HG02678 (cell line): ENCODE data around the gene LRRC4C.

ENCODE experiments used
- ATAC-seq: cut with Tn5 transposase; IDR thresholded peaks from one replicate; pipeline ENCODE4 v1.9.1; 2021; ENCODE audit warnings: mild to moderate bottlenecking, moderate library complexity; ENCODE audit not compliant: unreplicated experiment

LRRC4C gene

GRCh38 chr11:40393511-40393910, 1065.9 kb downstream of the LRRC4C start:
- no peak for ATAC-seq

DNA sequence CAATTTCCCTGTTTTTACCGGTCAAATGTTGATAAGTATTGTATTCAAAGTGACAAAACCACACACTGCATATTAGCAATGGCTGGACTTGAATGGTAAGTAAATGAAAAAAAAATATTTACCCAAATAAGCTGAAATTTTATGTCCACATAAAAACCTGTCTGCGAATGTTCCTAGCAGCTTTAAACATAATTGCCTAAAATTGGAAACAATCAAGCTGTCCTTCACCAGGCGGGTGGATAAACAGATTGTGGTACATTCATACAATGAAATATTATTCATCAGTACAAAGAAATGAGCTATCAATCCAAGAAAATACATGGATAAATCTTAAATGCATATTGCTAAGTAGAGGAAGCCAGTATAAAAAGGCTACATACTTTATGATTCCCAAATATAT, 1067.8 kb downstream of the LRRC4C start:
- ATAC-seq, result no peak

GRCh38 chr11:40388097-40388818, 1071.2 kb downstream of the LRRC4C start:
- ATAC-seq, result no peak

DNA sequence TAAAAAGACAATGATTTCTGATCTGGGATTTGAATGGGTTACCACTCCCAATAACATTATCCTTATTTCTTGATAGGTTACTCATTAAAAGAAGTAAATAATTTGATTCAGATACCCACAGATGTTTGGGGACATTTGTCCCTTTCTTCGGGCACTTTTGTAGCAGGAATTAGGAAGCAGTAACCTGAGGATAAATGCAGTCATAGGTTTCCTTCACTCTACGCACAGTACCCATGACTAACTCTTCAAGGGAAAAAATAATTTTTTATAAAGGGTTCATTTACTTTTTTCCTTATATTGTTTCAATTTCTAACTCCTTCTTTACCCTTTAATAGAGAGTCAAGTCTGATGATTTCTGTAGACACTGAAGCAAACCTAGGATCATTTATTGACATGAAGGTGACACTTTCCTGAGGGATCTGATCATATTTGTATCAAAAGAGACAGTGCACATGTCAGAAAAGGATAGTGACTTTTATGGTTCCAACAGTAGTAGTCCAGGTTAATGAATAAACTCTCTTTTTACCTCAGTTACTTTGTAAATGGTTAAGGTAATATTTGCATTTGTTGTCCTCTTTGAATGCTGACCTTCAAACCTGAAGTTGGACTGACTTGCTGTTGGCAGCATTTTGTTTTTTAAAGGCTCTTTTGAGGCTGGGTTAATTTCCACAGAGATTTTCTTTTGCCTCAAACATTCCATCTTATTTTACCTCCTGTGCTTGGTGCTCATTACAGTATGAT, 1072.0 kb downstream of the LRRC4C start:
- no peak for ATAC-seq

- no peak for ATAC-seq
These were observed 1074.5 kb downstream of the LRRC4C start for GRCh38 chr11:40384991-40385390.

- no peak for ATAC-seq
These were observed 1078.0 kb downstream of the LRRC4C start for GRCh38 chr11:40381481-40381880.

- ATAC-seq, result no peak
These were observed 1078.6 kb downstream of the LRRC4C start for GRCh38 chr11:40380835-40381234.

DNA sequence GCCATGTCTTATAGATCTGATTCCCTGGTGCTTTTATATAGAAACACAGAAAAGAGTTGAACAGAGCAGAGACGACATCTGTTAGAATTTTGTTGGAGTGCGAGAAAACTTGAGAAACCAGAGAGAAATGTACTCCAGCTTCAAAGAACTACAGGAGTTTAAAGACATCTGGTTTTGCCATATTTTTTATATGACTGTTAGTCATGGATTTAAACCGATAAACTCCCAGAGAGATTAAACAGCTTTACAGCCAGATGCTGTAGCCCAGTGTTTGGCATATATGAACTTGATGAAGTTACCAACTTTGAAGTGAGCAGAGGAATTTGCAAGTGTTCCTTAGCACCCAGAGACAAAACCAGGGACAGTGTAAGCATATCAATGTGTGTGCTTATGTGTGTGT, 1083.1 kb downstream of the LRRC4C start:
- no peak for ATAC-seq

GRCh38 chr11:40370821-40371616, 1088.4 kb downstream of the LRRC4C start:
- no peak for ATAC-seq

- ATAC-seq, result no peak
These were observed 1099.2 kb downstream of the LRRC4C start for GRCh38 chr11:40360206-40360798.

- ATAC-seq, result no peak
These were observed 1105.3 kb downstream of the LRRC4C start for GRCh38 chr11:40354121-40354520.

DNA sequence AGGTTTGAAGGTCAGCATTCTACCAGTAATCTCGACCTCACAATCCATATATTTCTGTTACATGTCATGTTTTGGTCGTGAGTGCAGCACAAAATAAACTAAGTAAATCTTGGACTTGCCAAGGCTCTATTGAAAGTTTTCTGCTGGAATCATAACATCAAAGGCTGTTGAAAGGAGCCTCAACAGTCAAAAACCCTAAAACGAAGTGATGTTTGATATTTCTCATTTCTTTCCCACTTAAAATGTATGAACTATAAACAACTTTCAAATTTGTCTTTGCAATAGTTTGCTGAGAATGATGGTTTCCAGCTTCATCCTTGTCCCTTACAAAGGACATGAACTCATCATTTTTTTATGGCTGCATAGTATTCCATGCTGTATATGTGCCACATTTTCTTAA, 1118.5 kb downstream of the LRRC4C start:
- ATAC-seq, result no peak

DNA sequence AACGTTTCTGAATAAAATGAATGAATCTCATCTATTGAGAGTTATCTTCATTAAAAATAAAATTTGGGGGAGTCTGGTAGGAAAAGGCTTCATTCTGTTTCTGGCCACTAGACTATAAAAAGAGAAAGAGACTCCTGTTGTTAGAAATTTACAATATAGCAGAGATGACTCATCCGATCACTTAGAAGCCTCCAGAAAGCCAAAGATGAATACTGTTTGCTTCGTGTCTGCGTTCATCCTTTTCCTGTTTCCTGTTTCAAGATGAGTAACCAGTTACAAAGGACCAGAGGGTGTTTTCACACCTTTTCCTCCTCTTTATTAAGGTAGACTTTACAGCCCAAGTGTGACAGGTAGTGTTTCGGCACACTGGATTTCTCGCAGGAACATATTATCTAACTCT, 1120.7 kb downstream of the LRRC4C start:
- ATAC-seq, result no peak

DNA sequence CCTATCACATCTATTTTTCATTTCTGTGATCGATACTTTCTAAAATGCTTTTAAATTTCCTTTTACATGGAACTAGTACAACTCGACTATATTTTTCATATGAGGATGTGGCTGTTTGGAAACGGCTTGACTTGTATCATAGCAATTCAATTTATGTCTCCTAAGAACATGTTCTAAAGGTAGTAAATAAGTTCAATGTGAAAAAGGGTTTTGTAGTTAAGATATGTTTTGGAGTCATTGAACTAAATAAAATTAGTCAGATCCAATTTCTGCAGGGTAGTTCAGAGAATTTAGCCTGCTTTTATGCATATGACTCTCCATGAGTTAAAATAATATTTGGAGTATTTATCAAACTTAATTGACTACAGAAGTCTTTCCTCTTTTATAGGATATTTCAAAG, 1121.4 kb downstream of the LRRC4C start:
- ATAC-seq, result no peak

DNA sequence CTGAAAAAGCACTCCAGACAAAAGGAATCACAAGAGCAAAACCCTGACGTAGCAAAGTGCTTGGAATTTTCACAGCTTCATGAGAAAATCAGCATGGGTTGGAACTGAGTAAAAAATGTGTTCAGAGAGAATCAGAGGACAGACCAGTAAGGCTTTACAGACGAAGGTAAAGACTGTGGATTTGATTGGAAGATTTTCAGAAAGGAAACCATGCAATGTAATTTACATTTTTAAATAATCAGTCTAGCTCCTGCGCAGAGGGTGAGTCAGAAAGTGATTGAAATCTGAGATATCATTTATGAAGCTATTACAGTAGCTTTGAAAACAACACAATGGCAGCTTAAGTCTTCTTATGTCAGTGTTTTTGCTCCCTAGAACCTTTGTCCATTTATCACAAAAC, 1122.3 kb downstream of the LRRC4C start:
- no peak for ATAC-seq

DNA sequence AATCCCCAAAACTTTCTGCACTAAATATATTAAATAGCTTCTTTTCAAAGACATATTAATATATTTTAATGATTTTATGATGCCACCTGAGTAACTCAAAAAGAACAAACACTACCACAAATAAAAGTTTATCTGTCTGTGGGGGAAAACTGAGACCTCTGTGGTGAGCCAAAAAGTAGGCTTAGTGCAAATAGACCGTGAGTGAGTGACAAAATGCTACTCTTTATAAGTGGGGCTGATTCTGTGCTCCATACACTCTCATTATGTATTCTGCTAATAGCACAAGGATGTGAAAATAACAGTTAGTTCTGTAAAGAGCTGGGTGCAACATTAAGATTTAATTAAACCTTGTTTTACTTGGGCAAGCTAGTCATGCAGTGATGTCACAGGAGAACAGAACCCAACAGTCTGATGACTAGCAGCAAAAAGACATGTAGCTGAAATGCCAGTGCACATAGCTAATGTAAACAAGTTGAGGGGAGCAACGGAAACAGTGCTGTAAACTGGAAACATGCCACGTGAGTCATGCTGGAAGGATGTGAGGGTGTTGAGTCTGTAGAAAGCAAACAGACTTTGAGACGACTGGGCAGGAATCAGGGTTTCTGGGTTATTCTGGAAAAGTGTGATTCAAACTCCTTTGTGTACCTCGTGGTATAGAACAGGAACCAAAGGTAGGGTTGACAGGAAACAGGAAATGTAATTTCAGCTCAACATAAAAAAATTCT, 1130.4 kb downstream of the LRRC4C start:
- no peak for ATAC-seq

DNA sequence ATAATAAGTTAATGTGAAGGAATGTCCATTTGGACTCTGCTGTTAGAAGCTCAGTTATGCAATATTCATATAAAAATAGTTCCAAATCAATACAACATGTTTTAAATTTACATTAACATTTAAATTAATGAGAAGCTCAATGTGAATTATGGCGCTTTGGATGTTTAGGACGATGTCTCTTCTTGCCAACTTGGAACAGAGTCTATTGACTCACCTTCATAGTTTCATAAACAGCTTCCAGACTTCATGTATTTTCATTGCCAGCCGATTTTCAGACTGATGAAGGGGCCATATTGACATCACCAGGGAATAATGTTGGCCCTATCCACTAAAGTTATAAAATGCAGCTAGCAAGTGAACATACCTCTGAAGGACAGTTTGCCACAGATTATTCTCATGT, 1136.2 kb downstream of the LRRC4C start:
- no peak for ATAC-seq

- no peak for ATAC-seq
These were observed 1137.9 kb downstream of the LRRC4C start for GRCh38 chr11:40321537-40321936.

GRCh38 chr11:40316171-40316570, 1143.3 kb downstream of the LRRC4C start:
- no peak for ATAC-seq

DNA sequence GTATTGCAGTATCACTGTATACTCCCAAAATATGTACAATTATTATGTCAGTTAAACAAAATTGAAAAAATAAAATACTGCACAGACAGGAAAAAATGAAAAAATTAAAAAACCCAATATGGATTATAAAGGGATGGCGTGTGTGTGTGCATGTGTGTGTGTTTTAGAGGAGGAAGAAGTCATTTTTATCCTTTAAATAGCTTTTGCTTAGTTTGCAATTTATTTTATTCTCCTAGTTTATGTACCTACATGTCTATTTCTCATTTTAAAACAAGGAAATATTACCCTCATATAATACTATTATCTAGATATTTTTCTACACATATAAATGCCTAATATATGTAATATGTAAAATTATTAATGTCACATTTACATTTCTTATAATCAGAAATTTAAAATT, 1144.3 kb downstream of the LRRC4C start:
- ATAC-seq, result no peak

GRCh38 chr11:40314327-40314726, 1145.1 kb downstream of the LRRC4C start:
- no peak for ATAC-seq
